Measurements from ENCODE around the gene HMCN2.

The HMCN2 gene

DNA sequence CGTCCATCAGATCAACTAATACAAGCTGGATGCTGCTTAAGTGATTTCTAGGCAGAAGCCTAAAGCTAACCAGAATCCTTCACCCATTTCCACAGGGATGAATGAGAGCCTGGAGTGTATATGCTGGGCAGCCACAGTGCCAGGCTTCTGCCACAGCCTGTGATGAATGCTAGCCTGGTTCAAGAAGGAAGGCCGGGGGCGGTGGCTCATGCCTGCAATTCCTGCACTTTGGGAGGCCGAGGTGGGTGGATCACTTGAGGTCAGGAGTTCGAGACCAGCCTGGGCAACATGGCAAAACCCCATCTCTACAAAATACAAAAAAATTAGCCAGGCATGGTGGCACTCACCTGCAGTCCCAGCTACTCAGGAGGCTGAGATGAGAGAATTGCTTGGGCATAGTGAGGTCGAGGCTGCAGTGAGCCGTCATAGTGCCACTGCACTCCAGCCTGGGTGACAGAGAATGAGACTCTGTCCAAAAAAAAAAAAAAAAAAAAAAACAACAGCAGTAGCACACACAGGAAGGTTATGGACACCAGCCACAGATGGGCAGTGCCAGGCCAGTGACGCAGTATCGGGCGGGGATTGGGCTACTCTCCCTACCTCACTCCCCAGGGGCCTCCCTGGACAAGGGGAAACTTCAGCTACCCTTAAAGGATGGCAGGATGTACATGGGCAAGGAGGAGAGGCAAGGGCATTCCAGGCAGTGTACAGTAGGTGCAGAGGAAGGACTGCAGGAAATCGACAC, 23.1 kb upstream of the HMCN2 start:
- no peak for TF ChIP-seq CTCF (IDR thresholded peaks at IDR 0.05; ENCODE audit: low read depth, low read length)
- Histone ChIP-seq H3K4me1 (peaks cover 22% of the 10 kb centered on the region), H3K27me3 (no peaks in the 10 kb centered on the region), H3K4me3 (ENCODE audit: low read depth, low read length) (peak overlapping the region; percentile 34), H3K9me3 (no peaks in the 10 kb centered on the region), H3K36me3 (peaks cover 4% of the 10 kb centered on the region)
- DNase-seq = no peak

DNA sequence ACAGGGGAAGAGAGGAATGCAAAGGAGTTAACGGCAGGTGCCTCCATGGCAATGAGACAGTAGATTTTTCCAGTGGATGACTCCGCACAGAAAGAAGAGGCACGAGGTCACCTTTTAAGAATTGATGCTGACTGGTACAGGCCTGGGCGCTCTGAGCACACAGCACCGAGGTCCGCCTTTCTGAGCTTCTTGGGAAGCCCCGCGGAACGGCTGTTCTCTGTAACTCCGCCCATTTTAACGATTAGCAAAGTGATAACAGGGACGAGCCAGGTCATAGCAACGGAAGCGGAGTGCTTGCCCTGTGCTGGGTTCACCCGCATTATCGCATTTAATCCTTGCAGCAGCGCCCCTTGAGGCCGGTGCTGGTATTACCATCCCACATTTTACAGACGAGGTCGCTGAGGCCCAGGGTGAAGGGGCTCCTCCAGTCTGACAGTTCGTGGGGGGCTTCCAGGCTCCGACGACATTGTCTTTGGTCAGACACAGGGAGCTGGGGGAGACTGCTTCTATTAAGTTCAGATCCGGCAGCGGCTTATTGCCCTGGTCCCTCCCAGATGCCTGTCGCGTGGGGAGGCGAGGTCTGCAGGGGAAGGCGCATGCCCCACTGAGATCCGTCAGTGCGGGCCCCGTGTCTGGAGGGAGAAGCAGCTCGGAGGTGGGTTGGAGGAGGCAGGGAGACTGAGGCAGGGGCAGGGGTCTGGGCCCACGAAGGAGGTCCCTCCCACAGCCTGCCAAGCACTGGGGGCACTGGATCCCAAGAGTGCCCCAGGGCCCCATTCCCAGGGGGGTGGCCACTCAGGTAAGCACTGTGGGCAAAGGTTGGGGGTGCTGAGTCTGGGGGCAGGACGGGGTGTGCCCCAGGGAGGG, 22.3 kb upstream of the HMCN2 start:
- Histone ChIP-seq H3K4me1 (peaks cover 22% of the 10 kb centered on the region), H3K36me3 (peaks cover 4% of the 10 kb centered on the region), H3K9me3 (no peaks in the 10 kb centered on the region), H3K27me3 (no peaks in the 10 kb centered on the region), H3K4me3 (ENCODE audit: low read depth, low read length) (peak overlapping the region; percentile 34)
- TF ChIP-seq CTCF (IDR thresholded peaks at IDR 0.05; ENCODE audit: low read depth, low read length) = peak; percentile 87
- DNase-seq = peak; percentile 82

DNA sequence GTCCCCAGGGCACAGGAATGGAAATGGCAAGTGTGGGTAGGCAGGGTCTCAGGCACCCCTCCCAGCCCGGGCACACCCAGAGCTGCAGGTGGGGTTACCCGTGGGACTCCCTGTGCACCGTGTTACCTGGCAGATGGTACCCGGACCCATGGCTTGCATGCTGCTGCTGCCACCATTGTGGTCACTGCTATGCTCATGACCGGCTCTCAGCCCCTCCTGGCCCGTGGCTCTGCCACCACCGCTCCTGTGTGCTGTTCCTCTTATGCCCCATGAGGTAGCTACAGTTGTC, 21.7 kb upstream of the HMCN2 start:
- Histone ChIP-seq H3K9me3 (no peaks in the 10 kb centered on the region), H3K4me1 (peaks cover 22% of the 10 kb centered on the region), H3K4me3 (ENCODE audit: low read depth, low read length) (no peak overlapping the region), H3K27me3 (no peaks in the 10 kb centered on the region), H3K36me3 (no peaks in the 10 kb centered on the region)
- no peak for TF ChIP-seq CTCF (IDR thresholded peaks at IDR 0.05; ENCODE audit: low read depth, low read length)
- no peak for DNase-seq

DNA sequence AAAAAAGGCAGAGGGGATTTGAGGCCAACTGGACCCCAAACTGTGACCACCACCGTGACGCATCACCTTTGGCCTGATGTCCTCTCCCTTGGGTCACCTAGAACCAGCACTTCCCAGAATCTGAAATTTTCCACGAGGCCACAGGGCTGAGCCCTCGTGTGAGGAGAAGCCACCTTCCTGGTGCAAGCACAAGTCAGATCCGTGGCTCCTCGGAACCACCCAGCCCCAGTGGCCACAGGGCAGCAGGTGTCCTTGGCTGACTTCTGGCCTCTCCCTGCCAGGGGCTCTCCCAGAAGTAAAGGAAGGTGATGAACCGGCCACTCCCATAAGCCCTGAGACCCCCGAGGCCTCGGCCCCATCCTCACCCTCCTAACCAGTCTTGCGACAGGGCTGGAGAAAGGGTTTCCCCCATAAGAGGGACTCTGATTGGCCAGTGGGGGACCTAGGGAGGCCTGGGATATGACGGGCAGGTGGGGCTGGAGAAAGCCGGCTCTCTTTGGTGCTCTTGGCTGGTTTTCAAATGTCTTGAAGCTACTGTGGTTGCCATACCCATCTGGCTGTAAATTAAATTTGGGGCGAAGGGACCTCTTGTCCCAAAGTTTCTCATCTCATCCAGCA, 20.9 kb upstream of the HMCN2 start:
- Histone ChIP-seq H3K4me3 (ENCODE audit: low read depth, low read length) (no peak overlapping the region), H3K27me3 (no peaks in the 10 kb centered on the region), H3K4me1 (peaks cover 19% of the 10 kb centered on the region), H3K9me3 (no peaks in the 10 kb centered on the region), H3K36me3 (no peaks in the 10 kb centered on the region)
- DNase-seq = no peak
- no peak for TF ChIP-seq CTCF (IDR thresholded peaks at IDR 0.05; ENCODE audit: low read depth, low read length)

GRCh38 chr9:130245474-130245873, 20.1 kb upstream of the HMCN2 start:
- TF ChIP-seq CTCF (IDR thresholded peaks at IDR 0.05; ENCODE audit: low read depth, low read length) = no peak
- H3K9me3 ChIP-seq = no peaks in the 10 kb centered on the region
- DNase-seq = no peak
- no peaks in the 10 kb centered on the region for H3K27me3 ChIP-seq
- H3K36me3 ChIP-seq = no peaks in the 10 kb centered on the region
- H3K4me3 ChIP-seq (ENCODE audit: low read depth, low read length) = no peak overlapping the region
- peaks cover 11% of the 10 kb centered on the region for H3K4me1 ChIP-seq

All from BE2C (cell line).